ENCODE results near the gene MFSD6.

- TF ChIP-seq CEBPB (IDR thresholded peaks at IDR 0.05) (no peak), RAD21 (IDR thresholded peaks at IDR 0.05; ENCODE audit: low read depth) (no peak), FOXM1 (IDR thresholded peaks at IDR 0.05; ENCODE audit: borderline replicate concordance, low read depth) (no peak), CREB1 (IDR thresholded peaks at IDR 0.05; ENCODE audit: low read depth) (no peak), TAF1 (IDR thresholded peaks at IDR 0.05; ENCODE audit: low read depth) (no peak)
- TF ChIP-seq, protein P1, sequence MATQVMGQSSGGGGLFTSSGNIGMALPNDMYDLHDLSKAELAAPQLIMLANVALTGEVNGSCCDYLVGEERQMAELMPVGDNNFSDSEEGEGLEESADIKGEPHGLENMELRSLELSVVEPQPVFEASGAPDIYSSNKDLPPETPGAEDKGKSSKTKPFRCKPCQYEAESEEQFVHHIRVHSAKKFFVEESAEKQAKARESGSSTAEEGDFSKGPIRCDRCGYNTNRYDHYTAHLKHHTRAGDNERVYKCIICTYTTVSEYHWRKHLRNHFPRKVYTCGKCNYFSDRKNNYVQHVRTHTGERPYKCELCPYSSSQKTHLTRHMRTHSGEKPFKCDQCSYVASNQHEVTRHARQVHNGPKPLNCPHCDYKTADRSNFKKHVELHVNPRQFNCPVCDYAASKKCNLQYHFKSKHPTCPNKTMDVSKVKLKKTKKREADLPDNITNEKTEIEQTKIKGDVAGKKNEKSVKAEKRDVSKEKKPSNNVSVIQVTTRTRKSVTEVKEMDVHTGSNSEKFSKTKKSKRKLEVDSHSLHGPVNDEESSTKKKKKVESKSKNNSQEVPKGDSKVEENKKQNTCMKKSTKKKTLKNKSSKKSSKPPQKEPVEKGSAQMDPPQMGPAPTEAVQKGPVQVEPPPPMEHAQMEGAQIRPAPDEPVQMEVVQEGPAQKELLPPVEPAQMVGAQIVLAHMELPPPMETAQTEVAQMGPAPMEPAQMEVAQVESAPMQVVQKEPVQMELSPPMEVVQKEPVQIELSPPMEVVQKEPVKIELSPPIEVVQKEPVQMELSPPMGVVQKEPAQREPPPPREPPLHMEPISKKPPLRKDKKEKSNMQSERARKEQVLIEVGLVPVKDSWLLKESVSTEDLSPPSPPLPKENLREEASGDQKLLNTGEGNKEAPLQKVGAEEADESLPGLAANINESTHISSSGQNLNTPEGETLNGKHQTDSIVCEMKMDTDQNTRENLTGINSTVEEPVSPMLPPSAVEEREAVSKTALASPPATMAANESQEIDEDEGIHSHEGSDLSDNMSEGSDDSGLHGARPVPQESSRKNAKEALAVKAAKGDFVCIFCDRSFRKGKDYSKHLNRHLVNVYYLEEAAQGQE (IDR thresholded peaks at IDR 0.05; ENCODE audit: low read depth): no peak
- TF ChIP-seq, protein P2, sequence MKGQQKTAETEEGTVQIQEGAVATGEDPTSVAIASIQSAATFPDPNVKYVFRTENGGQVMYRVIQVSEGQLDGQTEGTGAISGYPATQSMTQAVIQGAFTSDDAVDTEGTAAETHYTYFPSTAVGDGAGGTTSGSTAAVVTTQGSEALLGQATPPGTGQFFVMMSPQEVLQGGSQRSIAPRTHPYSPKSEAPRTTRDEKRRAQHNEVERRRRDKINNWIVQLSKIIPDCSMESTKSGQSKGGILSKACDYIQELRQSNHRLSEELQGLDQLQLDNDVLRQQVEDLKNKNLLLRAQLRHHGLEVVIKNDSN (IDR thresholded peaks at IDR 0.05): no peak
- TF ChIP-seq, protein P3, sequence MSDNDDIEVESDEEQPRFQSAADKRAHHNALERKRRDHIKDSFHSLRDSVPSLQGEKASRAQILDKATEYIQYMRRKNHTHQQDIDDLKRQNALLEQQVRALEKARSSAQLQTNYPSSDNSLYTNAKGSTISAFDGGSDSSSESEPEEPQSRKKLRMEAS (IDR thresholded peaks at IDR 0.05): no peak
Observed at GRCh38 chr2:190490502-190490901, 82.3 kb downstream of the MFSD6 start.

Data from Ishikawa (cell line).